H1 (cell line): ENCODE results near the gene ITSN1. TPM values are rescaled to one million over a fixed set of nuclear protein-coding genes. Genes with fewer than 3 reads are reported as not detected.

Experiments
- CTCF ChIA-PET: fragments of 300-600 bp; sonication (Branson Sonifier 250); formaldehyde crosslinking; loops from one replicate; lab custom pipeline; 2021; ENCODE audit not compliant: partially characterized antibody; lab: Charles Lee
- POLR2A ChIA-PET: fragments of 300-600 bp; sonication (Branson Sonifier 250); formaldehyde crosslinking; loops from one replicate; lab custom pipeline; 2021; ENCODE audit warnings: inconsistent platforms; ENCODE audit not compliant: partially characterized antibody; lab: Charles Lee
- DNase-seq, 2 experiments: peaks; one replicate each; pipeline versions ENCODE4 v3.0.0 to v3.0.0-alpha.2; 2010 to 2022; ENCODE audit warnings: low spot score in 2 of 2, low read depth in 1 of 2, mixed read lengths in 1 of 2
- FAIRE-seq: peaks from 2 replicates; lab custom pipeline; 2011; peaks lifted over from hg19 to GRCh38; lab: Jason Lieb, UNC
- H2AFZ ChIP-seq: 2 replicates; pipeline ENCODE4 v1.8.1; 2012; ENCODE audit warnings: low read length, inconsistent platforms
- H2AK5ac ChIP-seq: 2 replicates; pipeline ENCODE4 v1.6.1; 2013; ENCODE audit warnings: low read depth, low read length
- H2BK120ac ChIP-seq: replicated peaks from 2 replicates; pipeline ENCODE3; 2013; ENCODE audit warnings: low read depth, low read length, inconsistent platforms
- H2BK12ac ChIP-seq: 2 replicates; pipeline ENCODE4 v1.6.1; 2013; ENCODE audit warnings: low read depth, low read length
- H2BK15ac ChIP-seq: 2 replicates; pipeline ENCODE4 v1.6.1; 2013; ENCODE audit warnings: low read length
- H2BK20ac ChIP-seq: 2 replicates; pipeline ENCODE4 v1.6.1; 2013; ENCODE audit warnings: low read length
- H2BK5ac ChIP-seq: 2 replicates; pipeline ENCODE4 v1.6.1; 2013; ENCODE audit warnings: low read depth, low read length
- H3K14ac ChIP-seq: 2 replicates; pipeline ENCODE4 v1.6.1; 2013; ENCODE audit warnings: inconsistent platforms; ENCODE audit not compliant: insufficient read length
- H3K18ac ChIP-seq: 2 replicates; pipeline ENCODE4 v1.6.1; 2013; ENCODE audit warnings: low read length; ENCODE audit errors: extremely low read depth
- H3K23ac ChIP-seq: 2 replicates; pipeline ENCODE4 v1.6.1; 2013; ENCODE audit warnings: inconsistent platforms; ENCODE audit not compliant: insufficient read length
- H3K23me2 ChIP-seq: 2 replicates; pipeline ENCODE4 v1.6.1; 2013; ENCODE audit warnings: low read depth, low read length
- H3K27ac ChIP-seq: 2 replicates; pipeline ENCODE4 v1.6.1; 2011; ENCODE audit warnings: low read depth, low read length, inconsistent platforms
- H3K27me3 ChIP-seq, 4 experiments: replicated peaks in 1 of 4; 1 replicate in 1 of 4; 2 replicates in 3 of 4; pipeline versions ENCODE4 v1.6.1 to v1.8.1; 2011 to 2013; ENCODE audit warnings: low read length in 3 of 4, mild to moderate bottlenecking in 3 of 4, inconsistent platforms in 2 of 4, mixed read lengths in 2 of 4, moderate library complexity in 1 of 4; ENCODE audit not compliant: control insufficient read depth in 3 of 4, insufficient read depth in 3 of 4; ENCODE audit errors: extremely low read depth in 1 of 4
- H3K36me3 ChIP-seq, 4 experiments: 2 replicates each; pipeline versions ENCODE4 v1.6.1 to v1.8.1; 2011 to 2013; ENCODE audit warnings: mild to moderate bottlenecking in 4 of 4, low read length in 3 of 4, moderate library complexity in 2 of 4, control low read depth in 1 of 4, inconsistent platforms in 1 of 4; ENCODE audit not compliant: insufficient read depth in 4 of 4, control insufficient read depth in 2 of 4
- H3K4ac ChIP-seq: replicated peaks from 2 replicates; pipeline ENCODE3; 2013; ENCODE audit warnings: low read length, low read depth, mixed read lengths, inconsistent platforms; ENCODE audit not compliant: insufficient read length
- H3K4me1 ChIP-seq, 4 experiments: replicated peaks in 1 of 4; 1 replicate in 1 of 4; 2 replicates in 3 of 4; pipeline versions ENCODE4 v1.6.1 to v1.8.1; 2011 to 2013; ENCODE audit warnings: low read length in 3 of 4, inconsistent platforms in 2 of 4, mixed read lengths in 1 of 4; ENCODE audit not compliant: insufficient read depth in 4 of 4, control insufficient read depth in 3 of 4
- H3K4me2 ChIP-seq, 2 experiments: 2 replicates each; pipeline versions ENCODE4 v1.6.1 to v1.8.1; 2011 to 2013; ENCODE audit warnings: low read depth in 2 of 2, low read length in 2 of 2, control low read depth in 1 of 2, inconsistent platforms in 1 of 2, mild to moderate bottlenecking in 1 of 2; ENCODE audit not compliant: insufficient read depth in 1 of 2
- H3K4me3 ChIP-seq, 4 experiments: fragments of 200-600, 300-600 bp in 1 of 4; sonication (generic), shearing (Covaris generic), sonication (Bioruptor Twin) in 1 of 4; 2 replicates each; pipeline versions ENCODE4 v1.5.1 to v1.8.1; 2011 to 2016; ENCODE audit warnings: low read length in 4 of 4, low read depth in 3 of 4, control low read depth in 2 of 4, inconsistent platforms in 2 of 4, mild to moderate bottlenecking in 2 of 4, mixed read lengths in 1 of 4, moderate library complexity in 1 of 4; ENCODE audit not compliant: insufficient read depth in 2 of 4; ENCODE audit errors: extremely low read depth in 1 of 4
- H3K56ac ChIP-seq: replicated peaks from 2 replicates; pipeline ENCODE3; 2013; ENCODE audit warnings: low read depth, mild to moderate bottlenecking, mixed read lengths, low read length, inconsistent platforms; ENCODE audit not compliant: insufficient read length
- H3K79me1 ChIP-seq: 2 replicates; pipeline ENCODE4 v1.6.1; 2013; ENCODE audit warnings: low read depth, low read length, control low read depth
- H3K79me2 ChIP-seq, 2 experiments: 2 replicates each; pipeline versions ENCODE4 v1.6.1 to v1.8.1; 2012 to 2013; ENCODE audit warnings: low read length in 2 of 2, mild to moderate bottlenecking in 2 of 2, inconsistent platforms in 1 of 2; ENCODE audit not compliant: insufficient read depth in 2 of 2, control insufficient read depth in 1 of 2
- H3K9ac ChIP-seq, 4 experiments: replicated peaks in 1 of 4; 1 replicate in 1 of 4; 2 replicates in 3 of 4; pipeline versions ENCODE4 v1.6.1 to v1.8.1; 2011 to 2013; ENCODE audit warnings: low read depth in 3 of 4, low read length in 3 of 4, control low read depth in 2 of 4, mild to moderate bottlenecking in 2 of 4, moderate library complexity in 2 of 4, inconsistent platforms in 1 of 4; ENCODE audit errors: extremely low read depth in 1 of 4
- H3K9me3 ChIP-seq, 2 experiments: 2 replicates each; pipeline versions ENCODE4 v1.6.1 to v1.8.1; 2012 to 2013; ENCODE audit warnings: mild to moderate bottlenecking in 2 of 2, moderate library complexity in 2 of 2, control low read depth in 1 of 2, inconsistent platforms in 1 of 2, low read depth in 1 of 2, low read length in 1 of 2, mixed read lengths in 1 of 2; ENCODE audit not compliant: insufficient read depth in 2 of 2
- H4K20me1 ChIP-seq, 2 experiments: replicated peaks in 1 of 2; 2 replicates each; pipeline versions ENCODE3 to v1.8.1; 2011 to 2013; ENCODE audit warnings: inconsistent platforms in 2 of 2, low read length in 2 of 2, mild to moderate bottlenecking in 1 of 2; ENCODE audit not compliant: insufficient read depth in 2 of 2, control insufficient read depth in 1 of 2
- H4K5ac ChIP-seq: 2 replicates; pipeline ENCODE4 v1.6.1; 2013; ENCODE audit warnings: low read length, low read depth, mixed read lengths, inconsistent platforms; ENCODE audit not compliant: insufficient read length
- H4K8ac ChIP-seq: 2 replicates; pipeline ENCODE4 v1.8.0; 2013; ENCODE audit warnings: mild to moderate bottlenecking, moderate library complexity, low read length, inconsistent platforms; ENCODE audit not compliant: insufficient read depth; ENCODE audit errors: extremely low read depth
- H4K91ac ChIP-seq: replicated peaks from 2 replicates; pipeline ENCODE3; 2013; ENCODE audit warnings: low read length, mixed read lengths, inconsistent platforms; ENCODE audit not compliant: insufficient read length
- CTBP2 ChIP-seq: IDR thresholded peaks from 2 replicates; pipeline ENCODE4 v1.7.0; 2011; ENCODE audit warnings: borderline replicate concordance, mild to moderate bottlenecking, moderate library complexity, mixed read lengths, low read length; ENCODE audit not compliant: insufficient read depth, insufficient read length
- POLR2AphosphoS5 ChIP-seq: IDR thresholded peaks from 2 replicates; pipeline ENCODE4 v1.6.1; 2011; ENCODE audit warnings: low read depth, low read length
- YY1 ChIP-seq: IDR thresholded peaks from 2 replicates; pipeline ENCODE4 v1.6.1; 2011; ENCODE audit warnings: low read depth, mild to moderate bottlenecking, low read length
- WGBS, 2 experiments: shearing (Covaris generic) in 1 of 2; methylation state at CpG; one replicate each; pipeline versions ENCODE4 v1.1.6 to v1.1.7; 2013 to 2015; ENCODE audit warnings: low lambda C conversion rate in 2 of 2, mixed read lengths in 2 of 2, inconsistent platforms in 1 of 2, low coverage in 1 of 2, missing lambda C conversion rate in 1 of 2; ENCODE audit not compliant: insufficient replicate concordance in 2 of 2, insufficient coverage in 1 of 2, insufficient read length in 1 of 2; ENCODE audit errors: extremely low coverage in 1 of 2, missing lambda C conversion rate in 1 of 2; 5-methylcytosine and 5-hydroxymethylcytosine counted together
- polyA plus RNA-seq, 7 experiments: library from polyadenylated mRNA; depleted of rRNA in 3 of 7; stranded (reverse) in 5 of 7; unstranded in 2 of 7; fragments of >200 nt in 5 of 7; fragments of 200-250 nt in 2 of 7; gene quantifications; 1 replicate in 5 of 7; 2 replicates in 1 of 7; 4 replicates in 1 of 7; pipeline versions ENCODE4 v1.2.1 to v1.2.3, GENCODE V29; 2011 to 2013; ENCODE audit warnings: missing spikeins in 2 of 7, mixed read lengths in 2 of 7
- total RNA-seq: library from RNA; stranded (reverse); fragmentation: NEBNext Ultra II Directional; extraction: Animal tissue kit (Norgen Biotek cat#: 25700); gene quantifications from 2 replicates; pipeline ENCODE4 v1.2.1, GENCODE V29; 2021

The ITSN1 gene
- total and polyA plus RNA-seq, 2 of the 8 experiments (the other 6 are each of a cell fraction or from before 2014, with no cell fraction given) = 60.8 to 78.1 TPM

DNA sequence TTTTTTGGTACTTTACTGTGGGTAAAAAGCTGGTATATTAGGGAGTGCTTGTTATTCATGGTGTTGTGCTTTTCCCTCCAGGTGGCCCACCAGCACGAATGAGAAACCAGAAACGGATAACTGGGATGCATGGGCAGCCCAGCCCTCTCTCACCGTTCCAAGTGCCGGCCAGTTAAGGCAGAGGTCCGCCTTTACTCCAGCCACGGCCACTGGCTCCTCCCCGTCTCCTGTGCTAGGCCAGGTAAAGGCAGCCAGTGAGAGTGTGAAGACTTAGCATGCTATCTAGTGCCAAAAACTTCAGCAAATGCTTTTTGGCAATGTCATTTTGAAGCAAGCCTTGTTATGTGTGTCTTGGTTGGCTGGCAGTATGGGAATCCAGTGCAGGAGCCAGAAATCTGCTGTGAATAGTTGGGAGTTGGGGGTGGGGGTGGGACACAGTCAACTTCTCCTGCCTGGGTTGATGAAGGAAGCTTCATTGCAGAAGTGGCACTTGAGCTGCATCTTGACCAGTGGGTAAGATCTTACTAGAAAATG is 171.6 kb downstream of the ITSN1 start:
- Histone ChIP-seq H3K18ac (no peak overlapping the region), H3K27me3 (no peaks in the 10 kb centered on the region), H3K9me3 (no peaks in the 10 kb centered on the region), H2BK20ac (no peak overlapping the region), H3K79me2 (no peaks in the 10 kb centered on the region), H2BK120ac (no peak overlapping the region), H3K27ac (no peak overlapping the region), H2AK5ac (no peak overlapping the region), H3K36me3 (peaks cover 4 to 41% (median 21%) of the 10 kb centered on the region in 4 experiments), H3K56ac (no peak overlapping the region), H3K9ac (no peak overlapping the region), H2BK12ac (no peak overlapping the region), H2BK15ac (no peak overlapping the region), H4K91ac (no peak overlapping the region), H2AFZ (no peak overlapping the region), H2BK5ac (no peak overlapping the region), H3K23me2 (no peaks in the 10 kb centered on the region; the same call in 1 of the 2 replicates), H4K5ac (no peak overlapping the region), H3K79me1 (no peaks in the 10 kb centered on the region), H3K23ac (no peak overlapping the region), H3K4me1 (no peaks in the 10 kb centered on the region; a peak in 2 of 7 replicates), H3K14ac (no peak overlapping the region), H3K4me3 (no peak overlapping the region), H4K20me1 (no peaks in the 10 kb centered on the region), H4K8ac (no peak overlapping the region), H3K4me2 (no peak overlapping the region), H3K4ac (no peak overlapping the region)
- WGBS, 2 experiments = 83% methylated on average over 7 of the region's 7 CpGs; no CpG with 5 or more reads in 1 of the 2 experiments
- FAIRE-seq = no peak
- ChIA-PET POLR2A (interaction anchor here (0.6 kb wide), 1 partner anchor 66 kb away, joined by 3 read pairs; no protein-coding TSS in a partner anchor), CTCF (interaction anchor here (0.7 to 1.0 kb wide), 3 partner anchors 16 to 212 kb away, joined by 3 read pairs; no protein-coding TSS in a partner anchor)
- TF ChIP-seq POLR2AphosphoS5 = no peak
- no peak for TF ChIP-seq YY1
- TF ChIP-seq CTBP2 = no peak
- no peak for DNase-seq
